IMR-90 (cell line): ENCODE results near the gene ROBO1. TPM values are rescaled to one million over a fixed set of nuclear protein-coding genes. Genes with fewer than 3 reads are reported as not detected.

ENCODE experiments used
- ATAC-seq: fragments of 200-7000 bp; cut with Tn5 transposase; 2 replicates; pipeline ENCODE4 v1.9.1; 2020; ENCODE audit warnings: low read depth, mild to moderate bottlenecking, moderate library complexity
- BruUV-seq: library from RNA; stranded (reverse); fragments of 400-500 nt; replicated peaks from 2 replicates; lab custom pipeline; 2021; lab: Mats Ljungman, UMichigan
- CTCF ChIA-PET: fragments of 300-600 bp; formaldehyde crosslinking; extraction: SDS; loops from one replicate; lab custom pipeline; 2021; ENCODE audit warnings: antibody characterized with exemption; lab: Yijun Ruan, JAX
- POLR2A ChIA-PET: fragments of 300-600 bp; sonication (Branson Sonifier 250); formaldehyde crosslinking; loops from one replicate; lab custom pipeline; 2022; ENCODE audit warnings: antibody characterized with exemption; ENCODE audit not compliant: unreplicated experiment; lab: Charles Lee
- DNase-seq: peaks from one replicate; pipeline ENCODE4 v3.0.0; 2013
- H2AFZ ChIP-seq: replicated peaks from 2 replicates; pipeline ENCODE3; 2013; ENCODE audit warnings: low read length, mild to moderate bottlenecking; ENCODE audit not compliant: poor library complexity
- H2AK5ac ChIP-seq: 2 replicates; pipeline ENCODE4 v1.6.1; 2013; ENCODE audit warnings: low read depth, low read length, inconsistent platforms
- H2AK9ac ChIP-seq: replicated peaks from 2 replicates; pipeline ENCODE3; 2013; ENCODE audit warnings: mild to moderate bottlenecking, low read depth, low read length, moderate library complexity; ENCODE audit not compliant: poor library complexity
- H2BK120ac ChIP-seq: 2 replicates; pipeline ENCODE4 v1.6.1; 2013; ENCODE audit warnings: low read depth, low read length, inconsistent platforms
- H2BK15ac ChIP-seq: 3 replicates; pipeline ENCODE4 v1.6.1; 2013; ENCODE audit warnings: low read depth, low read length, inconsistent platforms
- H2BK20ac ChIP-seq: 2 replicates; pipeline ENCODE4 v1.6.1; 2013; ENCODE audit warnings: low read depth, mild to moderate bottlenecking, inconsistent platforms, low read length, moderate library complexity
- H2BK5ac ChIP-seq: 2 replicates; pipeline ENCODE4 v1.6.1; 2013; ENCODE audit warnings: mild to moderate bottlenecking, low read depth, low read length, inconsistent platforms; ENCODE audit not compliant: poor library complexity, severe bottlenecking
- H3K14ac ChIP-seq: replicated peaks from 2 replicates; pipeline ENCODE4 v1.6.1; 2013; ENCODE audit warnings: low read depth, low read length, inconsistent platforms
- H3K18ac ChIP-seq: 2 replicates; pipeline ENCODE4 v1.6.1; 2013; ENCODE audit warnings: low read depth, low read length, control low read depth
- H3K23ac ChIP-seq: 2 replicates; pipeline ENCODE4 v1.6.1; 2013; ENCODE audit warnings: low read depth, low read length, inconsistent platforms
- H3K27ac ChIP-seq: 2 replicates; pipeline ENCODE4 v1.5.1; 2013; ENCODE audit warnings: mild to moderate bottlenecking, control low read depth, low read length; ENCODE audit not compliant: insufficient read depth
- H3K27me3 ChIP-seq: 2 replicates; pipeline ENCODE4 v1.6.1; 2013; ENCODE audit warnings: low read length; ENCODE audit not compliant: control insufficient read depth, insufficient read depth
- H3K36me3 ChIP-seq: 2 replicates; pipeline ENCODE4 v1.6.1; 2013; ENCODE audit warnings: low read length, mixed read lengths; ENCODE audit not compliant: control insufficient read depth, insufficient read depth
- H3K4ac ChIP-seq: 2 replicates; pipeline ENCODE4 v1.6.1; 2013; ENCODE audit warnings: low read depth, low read length, inconsistent platforms
- H3K4me1 ChIP-seq: 2 replicates; pipeline ENCODE4 v1.6.1; 2013; ENCODE audit warnings: low read length, mixed read lengths; ENCODE audit not compliant: control insufficient read depth, insufficient read depth
- H3K4me2 ChIP-seq: 2 replicates; pipeline ENCODE4 v1.6.1; 2013; ENCODE audit warnings: low read depth, mild to moderate bottlenecking, control low read depth, low read length, moderate library complexity
- H3K4me3 ChIP-seq: 2 replicates; pipeline ENCODE4 v1.5.1; 2013; ENCODE audit warnings: low read depth, mild to moderate bottlenecking, control low read depth, low read length, moderate library complexity; ENCODE audit not compliant: insufficient read depth
- H3K56ac ChIP-seq: 2 replicates; pipeline ENCODE4 v1.6.1; 2013; ENCODE audit warnings: low read length, inconsistent platforms; ENCODE audit not compliant: insufficient read depth; ENCODE audit errors: extremely low read depth
- H3K79me1 ChIP-seq, 2 experiments: 2 replicates each; pipeline ENCODE4 v1.6.1; 2013; ENCODE audit warnings: low read length in 2 of 2, inconsistent platforms in 1 of 2, low read depth in 1 of 2
- H3K9ac ChIP-seq: 2 replicates; pipeline ENCODE4 v1.6.1; 2013; ENCODE audit warnings: low read depth, low read length, control low read depth
- H3K9me1 ChIP-seq: 2 replicates; pipeline ENCODE4 v1.6.1; 2013; ENCODE audit warnings: low read length, inconsistent platforms; ENCODE audit not compliant: insufficient read depth
- H3K9me3 ChIP-seq: 2 replicates; pipeline ENCODE4 v1.6.1; 2013; ENCODE audit warnings: low read length; ENCODE audit not compliant: control insufficient read depth, insufficient read depth
- H4K20me1 ChIP-seq: 2 replicates; pipeline ENCODE4 v1.6.1; 2013; ENCODE audit warnings: low read length, inconsistent platforms; ENCODE audit not compliant: insufficient read depth
- H4K5ac ChIP-seq: 2 replicates; pipeline ENCODE4 v1.6.1; 2013; ENCODE audit warnings: mild to moderate bottlenecking, low read depth, low read length, control low read depth
- H4K8ac ChIP-seq, 2 experiments: 2 replicates each; pipeline ENCODE4 v1.6.1; 2013; ENCODE audit warnings: low read depth in 2 of 2, low read length in 2 of 2, control low read depth in 1 of 2, inconsistent platforms in 1 of 2
- H4K91ac ChIP-seq: 2 replicates; pipeline ENCODE4 v1.6.1; 2013; ENCODE audit warnings: low read depth, low read length, inconsistent platforms; ENCODE audit not compliant: insufficient read depth
- CHD1 ChIP-seq: IDR thresholded peaks from 2 replicates; pipeline ENCODE4 v1.6.1; 2012; ENCODE audit warnings: low read depth, low read length, improper control_type of control experiment
- MAFK ChIP-seq: IDR thresholded peaks from 2 replicates; pipeline ENCODE4 v1.6.1; 2012; ENCODE audit warnings: low read depth, low read length, improper control_type of control experiment
- MXI1 ChIP-seq: IDR thresholded peaks from 2 replicates; pipeline ENCODE4 v1.6.1; 2012; ENCODE audit warnings: low read depth, mild to moderate bottlenecking, low read length, moderate library complexity, borderline replicate concordance
- POLR2A ChIP-seq: IDR thresholded peaks from 2 replicates; pipeline ENCODE4 v1.6.1; 2012; ENCODE audit warnings: mild to moderate bottlenecking, low read depth, low read length
- RAD21 ChIP-seq: IDR thresholded peaks from 2 replicates; pipeline ENCODE4 v1.6.1; 2012; ENCODE audit warnings: low read length, improper control_type of control experiment
- RCOR1 ChIP-seq: IDR thresholded peaks from 2 replicates; pipeline ENCODE4 v1.6.1; 2012; ENCODE audit warnings: mild to moderate bottlenecking, low read length, improper control_type of control experiment; ENCODE audit not compliant: insufficient replicate concordance
- WGBS, 2 experiments: methylation state at CpG; one replicate each; pipeline versions ENCODE4 v1.1.5 to v1.1.7; 2013; ENCODE audit warnings: missing lambda C conversion rate in 2 of 2; ENCODE audit not compliant: insufficient read length in 1 of 2; ENCODE audit errors: extremely low coverage in 2 of 2; 5-methylcytosine and 5-hydroxymethylcytosine counted together
- dilution Hi-C: fragments of 300-500 bp; cut with HindIII; formaldehyde crosslinking; loops from one replicate; pipeline ENCODE4 v1.14.3; 2018; ENCODE audit warnings: low sequenced_read_pairs; ENCODE audit not compliant: unreplicated experiment
- in situ Hi-C: fragments of 300-500 bp; cut with MboI; formaldehyde crosslinking; loops from 3 replicates; pipeline ENCODE4 v1.14.3; 2019; ENCODE audit warnings: low sequenced_read_pairs, inconsistent platforms, mixed read lengths
- intact Hi-C: fragments of 100-400 bp; cut with micrococcal nuclease; formaldehyde crosslinking; loops from 2 replicates; pipeline ENCODE4 v1.10.0; 2022
- polyA plus RNA-seq, 3 experiments: library from polyadenylated mRNA; depleted of rRNA; stranded (reverse); fragments of >200 nt; gene quantifications; 2 replicates each; pipeline ENCODE4 v1.2.3, GENCODE V29; 2012; ENCODE audit warnings: low replicate concordance in 1 of 3
- total RNA-seq: library from RNA; depleted of rRNA; stranded (reverse); fragments of >200 nt; gene quantifications from 2 replicates; pipeline ENCODE4 v1.2.3, GENCODE V29; 2012
- TF ChIP-seq, protein P1 (sequence below): conservative IDR thresholded peaks from 2 replicates; pipeline ENCODE4 v1.5.1; 2012; ENCODE audit warnings: mild to moderate bottlenecking, low read depth, low read length, improper control_type of control experiment

Gene ROBO1
- total and polyA plus RNA-seq, 2 of the 4 experiments (the other 2 are of a cell fraction), result 24.1 to 53.9 TPM

DNA sequence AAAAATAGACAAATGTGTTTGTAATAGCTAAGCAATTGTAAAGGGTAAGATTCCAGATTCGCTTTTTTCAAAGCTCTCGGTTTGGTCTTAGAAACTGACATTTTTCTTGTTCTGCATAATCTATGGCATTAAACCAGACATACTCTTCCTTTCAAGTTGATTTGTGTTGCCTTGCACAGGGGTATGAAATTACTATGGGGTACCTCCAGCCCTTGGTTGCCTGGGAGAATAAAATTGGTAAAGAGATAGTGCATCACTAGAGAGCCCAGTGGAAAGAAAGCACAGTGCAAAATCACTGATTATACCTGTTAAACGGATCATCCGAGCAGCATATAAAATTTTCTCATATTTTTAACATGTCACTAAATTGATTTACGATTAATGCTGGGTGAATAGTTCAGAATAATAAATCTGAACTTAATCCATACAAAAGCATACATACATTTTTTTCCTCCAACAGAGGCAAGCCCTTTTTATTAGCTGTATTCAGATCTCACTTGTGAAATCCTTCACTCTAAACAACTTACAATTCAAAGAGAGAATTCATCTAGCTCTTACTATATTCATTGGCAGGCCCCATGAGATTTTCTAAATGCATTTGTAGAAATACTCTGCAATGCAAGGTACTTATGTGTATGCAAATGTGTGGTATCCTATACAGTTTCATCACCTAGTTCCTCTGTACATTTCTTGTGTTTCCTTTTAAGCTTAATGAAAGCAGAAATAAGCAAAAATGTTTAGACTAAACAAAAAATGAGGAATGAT, 224.4 kb downstream of the ROBO1 start:
- no CpG with 5 or more reads among the region's 5 CpGs for WGBS, 2 experiments
- Histone ChIP-seq H3K9ac (no peak overlapping the region), H3K4me2 (no peak overlapping the region), H2AK5ac (no peak overlapping the region), H2AK9ac (no peak overlapping the region), H3K9me1 (no peaks in the 10 kb centered on the region), H3K79me1 (no peaks in the 10 kb centered on the region), H4K8ac (no peak overlapping the region), H3K4me3 (no peak overlapping the region), H2BK20ac (no peak overlapping the region), H4K91ac (no peak overlapping the region), H3K56ac (no peak overlapping the region), H4K5ac (no peak overlapping the region), H3K18ac (no peak overlapping the region), H3K36me3 (no peaks in the 10 kb centered on the region), H3K27ac (no peak overlapping the region), H3K27me3 (no peaks in the 10 kb centered on the region), H3K23ac (no peak overlapping the region), H3K4me1 (no peaks in the 10 kb centered on the region), H3K4ac (no peak overlapping the region), H2BK15ac (no peak overlapping the region), H2BK120ac (no peak overlapping the region), H2AFZ (no peak overlapping the region), H3K14ac (no peak overlapping the region), H2BK5ac (no peak overlapping the region), H3K9me3 (no peaks in the 10 kb centered on the region), H4K20me1 (no peaks in the 10 kb centered on the region)
- intact Hi-C loops (loop anchor here (10.0 kb wide), 1 partner anchor 59 kb away; no protein-coding TSS in a partner anchor), dilution Hi-C loops (no loop called here), in situ Hi-C loops (no loop called here)
- BruUV-seq, result no TSS peak
- POLR2A ChIA-PET, result no interaction called here
- ATAC-seq (no peak), DNase-seq (no peak)
- TF ChIP-seq, protein P1, sequence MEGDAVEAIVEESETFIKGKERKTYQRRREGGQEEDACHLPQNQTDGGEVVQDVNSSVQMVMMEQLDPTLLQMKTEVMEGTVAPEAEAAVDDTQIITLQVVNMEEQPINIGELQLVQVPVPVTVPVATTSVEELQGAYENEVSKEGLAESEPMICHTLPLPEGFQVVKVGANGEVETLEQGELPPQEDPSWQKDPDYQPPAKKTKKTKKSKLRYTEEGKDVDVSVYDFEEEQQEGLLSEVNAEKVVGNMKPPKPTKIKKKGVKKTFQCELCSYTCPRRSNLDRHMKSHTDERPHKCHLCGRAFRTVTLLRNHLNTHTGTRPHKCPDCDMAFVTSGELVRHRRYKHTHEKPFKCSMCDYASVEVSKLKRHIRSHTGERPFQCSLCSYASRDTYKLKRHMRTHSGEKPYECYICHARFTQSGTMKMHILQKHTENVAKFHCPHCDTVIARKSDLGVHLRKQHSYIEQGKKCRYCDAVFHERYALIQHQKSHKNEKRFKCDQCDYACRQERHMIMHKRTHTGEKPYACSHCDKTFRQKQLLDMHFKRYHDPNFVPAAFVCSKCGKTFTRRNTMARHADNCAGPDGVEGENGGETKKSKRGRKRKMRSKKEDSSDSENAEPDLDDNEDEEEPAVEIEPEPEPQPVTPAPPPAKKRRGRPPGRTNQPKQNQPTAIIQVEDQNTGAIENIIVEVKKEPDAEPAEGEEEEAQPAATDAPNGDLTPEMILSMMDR, result no peak
- TF ChIP-seq MXI1, result no peak
- TF ChIP-seq MAFK, result no peak
- no peak for TF ChIP-seq POLR2A
- TF ChIP-seq RAD21, result no peak
- no peak for TF ChIP-seq CHD1
- no peak for TF ChIP-seq RCOR1
- CTCF ChIA-PET, result interaction anchor here (0.6 to 1.0 kb wide), 2 partner anchors 8 to 23 kb away, joined by 3 read pairs; no protein-coding TSS in a partner anchor
